Large intestine (tissue), 3 donors: ENCODE results near the gene PRR5L. TPM values are rescaled to one million over a fixed set of nuclear protein-coding genes. Genes with fewer than 3 reads are reported as not detected.
A peak's percentile ranks its signal among the peaks of the same experiment; 100 is the strongest.

Source experiments
- DNase-seq, 2 donors: peaks; one replicate each; pipeline versions ENCODE4 v3.0.0 to v3.0.0-alpha.2; 2013
- H3K27ac ChIP-seq: one replicate; pipeline ENCODE4 v1.5.1; 2013; ENCODE audit warnings: low read length
- H3K27me3 ChIP-seq: 2 replicates; pipeline ENCODE4 v1.6.1; 2013; ENCODE audit warnings: low read length; ENCODE audit not compliant: control insufficient read depth, insufficient read depth
- H3K36me3 ChIP-seq: 2 replicates; pipeline ENCODE4 v1.6.1; 2013; ENCODE audit warnings: low read length; ENCODE audit not compliant: control insufficient read depth, insufficient read depth
- H3K4me1 ChIP-seq: one replicate; pipeline ENCODE4 v1.6.1; 2013; ENCODE audit warnings: low read length; ENCODE audit not compliant: control insufficient read depth, insufficient read depth
- H3K4me3 ChIP-seq: one replicate; pipeline ENCODE4 v1.5.1; 2013; ENCODE audit warnings: low read length
- H3K9me3 ChIP-seq: one replicate; pipeline ENCODE4 v1.6.1; 2013; ENCODE audit warnings: mild to moderate bottlenecking, low read depth, low read length, moderate library complexity; ENCODE audit not compliant: control insufficient read depth
- WGBS: methylation state at CpG from one replicate; pipeline ENCODE4 v1.1.5; 2013; ENCODE audit warnings: low lambda C conversion rate; ENCODE audit not compliant: insufficient coverage; 5-methylcytosine and 5-hydroxymethylcytosine counted together
- polyA plus RNA-seq: library from polyadenylated mRNA; unstranded; fragments of 120-200 nt; gene quantifications from one replicate; pipeline ENCODE4 v1.2.1, GENCODE V29; 2013

The PRR5L gene
- polyA plus RNA-seq, 1 donor: 37.8 TPM

GRCh38 chr11:36450110-36450572 is 154.1 kb downstream of the PRR5L start:
- H3K4me3 ChIP-seq: no peak overlapping the region
- peaks cover 79% of the 10 kb centered on the region for H3K36me3 ChIP-seq
- no peaks in the 10 kb centered on the region for H3K27me3 ChIP-seq
- H3K4me1 ChIP-seq: peaks cover 56% of the 10 kb centered on the region
- H3K27ac ChIP-seq: no peak overlapping the region
- peak; percentile 26 to 55 for DNase-seq
- no peaks in the 10 kb centered on the region for H3K9me3 ChIP-seq
- WGBS: 67% methylated on average over 1 of the region's 3 CpGs

- Histone ChIP-seq H3K4me3 (no peak overlapping the region), H3K27me3 (no peaks in the 10 kb centered on the region), H3K27ac (no peak overlapping the region), H3K36me3 (peaks cover 82% of the 10 kb centered on the region), H3K4me1 (peaks cover 63% of the 10 kb centered on the region), H3K9me3 (no peaks in the 10 kb centered on the region)
- no CpG with 5 or more reads among the region's 6 CpGs for WGBS
- no peak for DNase-seq
These were observed 155.0 kb downstream of the PRR5L start for GRCh38 chr11:36451045-36451444.

GRCh38 chr11:36451681-36452080 is 155.6 kb downstream of the PRR5L start:
- DNase-seq: no peak
- Histone ChIP-seq H3K27ac (peak overlapping the region; percentile 50), H3K36me3 (peaks cover 82% of the 10 kb centered on the region), H3K27me3 (no peaks in the 10 kb centered on the region), H3K4me3 (no peak overlapping the region), H3K9me3 (no peaks in the 10 kb centered on the region), H3K4me1 (peaks cover 64% of the 10 kb centered on the region)
- no CpG with 5 or more reads among the region's 1 CpG for WGBS

- H3K27me3 ChIP-seq: no peaks in the 10 kb centered on the region
- peaks cover 64% of the 10 kb centered on the region for H3K4me1 ChIP-seq
- no peak overlapping the region for H3K4me3 ChIP-seq
- DNase-seq: no peak
- H3K36me3 ChIP-seq: peaks cover 78% of the 10 kb centered on the region
- no peaks in the 10 kb centered on the region for H3K9me3 ChIP-seq
- H3K27ac ChIP-seq: peak overlapping the region; percentile 50
- WGBS: no CpG with 5 or more reads among the region's 5 CpGs
These were observed 156.3 kb downstream of the PRR5L start for GRCh38 chr11:36452236-36452940.

- Histone ChIP-seq H3K36me3 (peaks cover 75% of the 10 kb centered on the region), H3K4me3 (no peak overlapping the region), H3K9me3 (no peaks in the 10 kb centered on the region), H3K27ac (peak overlapping the region; percentile 42), H3K27me3 (no peaks in the 10 kb centered on the region), H3K4me1 (peaks cover 64% of the 10 kb centered on the region)
- DNase-seq: peak in 1 of 2 donors; percentile 57
- WGBS: no CpG with 5 or more reads among the region's 1 CpG
These were observed 156.9 kb downstream of the PRR5L start for GRCh38 chr11:36452961-36453360.

- DNase-seq: no peak
- WGBS: no CpG with 5 or more reads among the region's 3 CpGs
- Histone ChIP-seq H3K9me3 (no peaks in the 10 kb centered on the region), H3K4me3 (no peak overlapping the region), H3K36me3 (peaks cover 73% of the 10 kb centered on the region), H3K27me3 (no peaks in the 10 kb centered on the region), H3K27ac (peak overlapping the region; percentile 42), H3K4me1 (peaks cover 64% of the 10 kb centered on the region)
These were observed 157.6 kb downstream of the PRR5L start for GRCh38 chr11:36453678-36454077.

- Histone ChIP-seq H3K4me1 (peaks cover 62% of the 10 kb centered on the region), H3K27me3 (no peaks in the 10 kb centered on the region), H3K4me3 (no peak overlapping the region), H3K27ac (peak overlapping the region; percentile 44), H3K9me3 (no peaks in the 10 kb centered on the region), H3K36me3 (peaks cover 70% of the 10 kb centered on the region)
- DNase-seq: peak in 1 of 2 donors; percentile 43
- WGBS: 33% methylated on average over 3 of the region's 18 CpGs
These were observed 158.5 kb downstream of the PRR5L start for GRCh38 chr11:36454551-36454940.

GRCh38 chr11:36454941-36455631 is 159.0 kb downstream of the PRR5L start:
- no peaks in the 10 kb centered on the region for H3K27me3 ChIP-seq
- WGBS: no CpG with 5 or more reads among the region's 17 CpGs
- peaks cover 69% of the 10 kb centered on the region for H3K36me3 ChIP-seq
- peak overlapping the region; percentile 44 for H3K27ac ChIP-seq
- peak in 1 of 2 donors; percentile 60 for DNase-seq
- no peaks in the 10 kb centered on the region for H3K9me3 ChIP-seq
- H3K4me3 ChIP-seq: no peak overlapping the region
- H3K4me1 ChIP-seq: peaks cover 57% of the 10 kb centered on the region

GRCh38 chr11:36455658-36456111 is 159.6 kb downstream of the PRR5L start:
- 60% methylated on average over 1 of the region's 11 CpGs for WGBS
- no peaks in the 10 kb centered on the region for H3K9me3 ChIP-seq
- H3K4me3 ChIP-seq: no peak overlapping the region
- H3K27me3 ChIP-seq: no peaks in the 10 kb centered on the region
- DNase-seq: peak in 1 of 2 donors; percentile 50
- peak overlapping the region; percentile 44 for H3K27ac ChIP-seq
- H3K4me1 ChIP-seq: peaks cover 51% of the 10 kb centered on the region
- peaks cover 71% of the 10 kb centered on the region for H3K36me3 ChIP-seq

GRCh38 chr11:36456156-36456555 is 160.1 kb downstream of the PRR5L start:
- H3K9me3 ChIP-seq: no peaks in the 10 kb centered on the region
- no peak overlapping the region for H3K4me3 ChIP-seq
- H3K4me1 ChIP-seq: peaks cover 46% of the 10 kb centered on the region
- H3K27me3 ChIP-seq: no peaks in the 10 kb centered on the region
- H3K27ac ChIP-seq: no peak overlapping the region
- peaks cover 69% of the 10 kb centered on the region for H3K36me3 ChIP-seq
- no peak for DNase-seq
- no CpG with 5 or more reads among the region's 6 CpGs for WGBS
